Fibroblast of mammary gland (primary cell): ENCODE results near the gene DGKG.

Experiments
- DNase-seq: peaks from one replicate; pipeline ENCODE4 v3.0.0-alpha.2; 2010; ENCODE audit warnings: low read depth
- H3K4me3 ChIP-seq: 2 replicates; pipeline ENCODE4 v1.5.1; 2011; ENCODE audit warnings: low read depth, mild to moderate bottlenecking, low read length, moderate library complexity; ENCODE audit not compliant: control insufficient read depth
- TF ChIP-seq, protein P1 (sequence below): conservative IDR thresholded peaks from 2 replicates; pipeline ENCODE4 v1.5.1; 2011; ENCODE audit warnings: low read depth, low read length, inconsistent platforms; ENCODE audit not compliant: control insufficient read depth, insufficient read depth

Gene DGKG

DNA sequence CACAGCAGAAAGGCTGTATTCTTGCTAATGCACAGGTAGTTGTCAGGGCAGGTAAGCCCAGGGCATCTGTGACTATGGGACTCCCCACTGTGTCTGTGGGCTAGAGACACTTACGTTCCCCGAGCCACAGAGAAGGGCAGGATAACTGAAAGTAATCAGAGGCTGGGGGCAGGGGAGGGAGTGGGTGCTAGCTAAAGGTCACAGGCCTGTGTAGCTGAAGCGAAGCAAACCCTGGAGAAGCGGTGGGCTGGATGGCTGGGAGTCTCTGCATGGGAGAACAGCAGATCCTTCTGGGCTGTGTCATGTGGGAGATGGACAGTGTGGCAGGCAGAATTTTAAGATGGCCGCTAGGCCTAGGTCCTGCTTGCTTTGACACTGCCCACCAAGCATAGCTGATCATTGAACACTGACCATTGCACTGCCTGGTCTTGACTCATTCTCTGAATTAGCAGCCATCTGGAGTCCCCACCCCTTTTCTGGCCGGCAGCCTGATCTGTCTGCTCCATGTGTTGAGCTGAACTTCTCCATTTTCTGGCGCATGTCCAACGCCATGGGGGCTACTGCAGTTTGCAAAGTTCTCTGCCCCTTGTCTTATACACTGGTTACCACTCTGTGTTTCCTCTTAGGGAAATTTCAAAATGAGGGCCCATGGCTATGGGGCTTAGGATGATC, 110.0 kb downstream of the DGKG start:
- no peak overlapping the region for H3K4me3 ChIP-seq
- TF ChIP-seq, protein P1, sequence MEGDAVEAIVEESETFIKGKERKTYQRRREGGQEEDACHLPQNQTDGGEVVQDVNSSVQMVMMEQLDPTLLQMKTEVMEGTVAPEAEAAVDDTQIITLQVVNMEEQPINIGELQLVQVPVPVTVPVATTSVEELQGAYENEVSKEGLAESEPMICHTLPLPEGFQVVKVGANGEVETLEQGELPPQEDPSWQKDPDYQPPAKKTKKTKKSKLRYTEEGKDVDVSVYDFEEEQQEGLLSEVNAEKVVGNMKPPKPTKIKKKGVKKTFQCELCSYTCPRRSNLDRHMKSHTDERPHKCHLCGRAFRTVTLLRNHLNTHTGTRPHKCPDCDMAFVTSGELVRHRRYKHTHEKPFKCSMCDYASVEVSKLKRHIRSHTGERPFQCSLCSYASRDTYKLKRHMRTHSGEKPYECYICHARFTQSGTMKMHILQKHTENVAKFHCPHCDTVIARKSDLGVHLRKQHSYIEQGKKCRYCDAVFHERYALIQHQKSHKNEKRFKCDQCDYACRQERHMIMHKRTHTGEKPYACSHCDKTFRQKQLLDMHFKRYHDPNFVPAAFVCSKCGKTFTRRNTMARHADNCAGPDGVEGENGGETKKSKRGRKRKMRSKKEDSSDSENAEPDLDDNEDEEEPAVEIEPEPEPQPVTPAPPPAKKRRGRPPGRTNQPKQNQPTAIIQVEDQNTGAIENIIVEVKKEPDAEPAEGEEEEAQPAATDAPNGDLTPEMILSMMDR: no peak
- peak; percentile 38 for DNase-seq

DNA sequence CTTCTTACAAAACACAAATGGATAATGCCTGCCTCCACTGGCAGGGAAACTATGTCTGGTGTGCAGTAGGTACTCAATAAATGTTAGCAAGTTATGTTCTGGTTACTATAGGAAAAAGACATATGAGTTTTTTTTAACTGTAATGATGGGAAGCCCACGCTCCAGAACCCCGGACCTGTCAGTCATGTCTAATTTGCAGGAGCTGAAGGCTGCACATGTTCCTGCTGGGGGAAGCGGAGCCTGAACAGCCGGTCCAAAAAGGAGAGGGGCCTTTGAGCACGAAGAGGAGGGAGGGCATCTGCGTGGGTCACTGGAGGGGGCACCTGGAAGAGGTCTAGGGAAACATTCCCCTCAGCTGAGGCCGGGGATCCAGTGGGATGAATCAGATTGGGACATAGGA, 113.2 kb downstream of the DGKG start:
- no peak for DNase-seq
- TF ChIP-seq, protein P1: no peak
- no peak overlapping the region for H3K4me3 ChIP-seq

DNA sequence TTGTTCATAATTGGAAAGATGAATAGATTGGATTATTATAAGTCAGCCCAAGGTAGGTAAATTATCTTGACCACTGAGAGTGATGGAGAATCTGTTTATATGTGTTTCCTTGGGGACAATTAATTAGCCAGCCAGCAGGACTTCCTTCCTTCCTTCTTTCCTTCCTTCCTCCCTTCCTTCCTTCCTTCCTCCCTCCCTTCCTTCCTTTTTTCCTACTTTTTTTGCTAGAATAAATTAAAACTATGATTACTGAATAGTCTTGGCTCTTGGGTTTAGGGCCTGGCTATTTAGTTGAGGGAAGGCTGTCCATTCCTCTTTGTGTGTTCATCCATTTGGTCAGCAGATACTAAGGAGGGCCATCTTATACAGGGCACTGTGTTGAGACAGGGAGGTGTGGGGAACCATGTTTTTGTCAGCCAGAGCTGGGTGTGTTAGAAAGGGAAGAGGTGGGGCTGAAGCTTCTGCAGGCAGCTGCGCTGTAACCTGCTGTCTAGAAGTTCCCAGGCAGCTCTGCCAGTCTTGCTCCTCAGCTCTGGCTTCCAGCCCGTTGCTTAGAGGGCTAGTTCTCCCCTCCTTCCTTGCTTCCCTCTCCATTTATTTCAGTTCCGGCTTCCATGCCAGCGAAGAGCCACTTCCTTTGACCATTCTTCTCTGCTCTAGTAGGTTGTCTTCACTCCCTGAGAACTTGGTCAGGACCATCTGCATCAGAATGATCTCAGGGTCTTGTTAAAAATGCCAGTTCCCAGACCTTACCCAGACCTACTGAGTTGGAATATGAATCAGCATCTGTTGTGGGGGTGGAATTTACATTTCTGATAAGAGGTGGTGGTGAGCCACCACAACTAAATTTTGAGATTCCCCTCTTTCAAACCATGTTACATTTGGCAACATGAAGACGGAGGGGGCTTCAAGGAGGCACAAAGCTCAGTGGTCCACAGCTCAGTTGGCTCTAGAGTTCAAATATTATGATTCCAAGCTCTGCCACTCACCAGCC, 113.9 kb downstream of the DGKG start:
- no peak overlapping the region for H3K4me3 ChIP-seq
- DNase-seq: no peak
- TF ChIP-seq, protein P1: no peak

GRCh38 chr3:186246941-186247340, 115.1 kb downstream of the DGKG start:
- H3K4me3 ChIP-seq: no peak overlapping the region
- DNase-seq: no peak

GRCh38 chr3:186244016-186244415, 118.0 kb downstream of the DGKG start:
- no peak overlapping the region for H3K4me3 ChIP-seq
- DNase-seq: no peak
- TF ChIP-seq, protein P1: no peak

More at GRCh38 chr3:186246941-186247340, 115.1 kb downstream of the DGKG start:
- TF ChIP-seq, protein P1: no peak

DNA sequence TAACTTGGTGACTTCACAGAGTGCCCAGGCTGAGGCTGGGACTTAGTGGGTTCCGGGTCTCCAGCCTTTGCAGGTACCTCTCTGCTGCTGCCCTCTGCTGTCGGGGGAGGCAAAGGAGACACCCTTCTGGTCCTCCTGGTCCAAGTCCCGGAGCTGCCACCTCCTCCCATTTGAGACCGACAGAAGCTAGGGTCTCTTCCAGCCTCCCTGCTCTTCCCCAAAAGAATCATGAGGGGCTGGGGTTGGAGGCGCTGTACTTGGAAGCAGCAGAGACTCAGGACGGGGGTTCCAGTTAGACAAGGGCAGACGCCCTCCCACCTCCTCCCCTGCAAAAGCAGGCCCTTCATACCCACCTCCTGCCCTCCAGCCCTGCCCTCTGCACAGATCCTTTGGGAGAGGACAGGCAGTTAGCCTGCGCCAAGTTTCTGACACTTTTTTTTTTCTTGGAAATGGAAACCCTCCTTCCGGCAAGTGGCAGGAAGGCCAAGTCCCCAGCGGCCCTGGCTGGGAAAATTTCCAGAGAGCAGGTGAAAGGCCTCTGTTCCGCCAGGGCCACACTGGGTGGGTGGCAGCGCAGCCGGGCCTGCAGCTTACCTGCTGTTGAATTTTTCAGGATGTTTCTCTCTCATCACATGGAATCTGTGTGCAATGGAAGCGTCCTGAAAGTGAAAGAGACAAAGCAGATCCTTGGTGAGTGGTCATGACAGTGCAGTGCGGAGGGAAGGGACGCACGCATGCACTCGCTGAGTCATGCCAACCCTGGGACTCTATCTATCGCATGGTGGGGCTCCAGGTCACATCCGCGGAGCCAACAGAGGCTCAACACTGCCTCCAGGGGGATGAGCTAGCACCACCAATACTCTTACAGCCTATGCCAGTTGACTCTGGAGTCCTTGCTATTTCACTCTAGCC, 119.9 kb downstream of the DGKG start:
- TF ChIP-seq, protein P1: peak; percentile 70
- DNase-seq: peak; percentile 86
- no peak overlapping the region for H3K4me3 ChIP-seq
